ENCODE data around the gene SH3BP5L. TPM values are rescaled to one million over a fixed set of nuclear protein-coding genes. Genes with fewer than 3 reads are reported as not detected.
"Not testable (repeated sequence)": the region's sequence is repeated elsewhere in the genome, so short reads cannot be mapped to it uniquely, and the experiment has no call there.

Gene SH3BP5L
- total RNA-seq, 4 donors from 2014 or later = 2.6 to 29.8 (median 16.4) TPM

DNA sequence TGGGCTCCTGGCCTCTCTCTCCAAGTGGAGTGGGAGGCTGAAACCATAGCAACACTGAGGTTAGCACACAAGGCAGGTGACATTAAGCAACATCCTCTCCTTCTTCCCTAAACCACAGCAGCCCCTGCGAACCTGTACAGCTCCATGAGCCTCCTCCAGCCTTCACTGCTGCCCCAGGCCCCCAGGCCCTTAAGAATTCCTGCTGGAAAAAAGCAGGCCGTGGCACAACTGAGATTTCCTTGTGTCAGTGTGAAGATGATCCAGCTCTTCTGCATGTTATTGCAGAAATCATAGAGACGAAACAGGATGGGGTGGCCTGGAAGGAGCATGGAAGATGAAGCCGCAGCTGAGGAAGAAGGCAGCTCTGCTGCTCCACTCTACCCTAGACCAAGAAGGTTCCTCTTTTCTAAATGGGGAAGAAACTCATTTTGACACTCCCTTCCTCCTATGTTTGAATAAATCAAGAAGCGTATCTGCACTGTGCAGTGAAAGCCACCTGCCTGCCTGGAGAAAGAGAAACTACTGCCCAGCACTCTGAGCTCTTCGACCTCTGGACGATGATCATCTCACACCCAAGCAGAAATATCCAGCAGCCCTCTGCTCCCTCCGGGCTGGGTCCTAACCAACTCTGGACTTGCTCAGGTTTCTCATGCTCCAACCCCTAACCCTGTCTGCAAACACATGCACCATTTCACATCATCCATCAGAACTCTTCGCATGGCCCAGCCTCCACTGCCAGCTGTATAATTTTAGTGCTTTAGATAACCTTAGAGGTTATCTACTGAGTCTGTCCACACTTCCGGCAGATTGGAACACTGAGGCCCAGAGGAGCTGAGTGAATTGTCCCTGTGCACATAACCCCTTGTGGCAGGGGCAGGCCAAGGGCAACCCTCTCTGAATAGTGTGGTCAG lies 20.7 kb downstream of the SH3BP5L start:
- intact Hi-C loops (cut with DNase I; ENCODE audit: low total_unique reads) = no loop called here
- Histone ChIP-seq H3K4me3 (no peak overlapping the region), H3K27ac (no peak overlapping the region), H3K9me3 (no peaks in the 10 kb centered on the region), H3K36me3 (no peaks in the 10 kb centered on the region), H3K27me3 (no peaks in the 10 kb centered on the region), H3K4me1 (no peaks in the 10 kb centered on the region)
- TF ChIP-seq, protein P1, sequence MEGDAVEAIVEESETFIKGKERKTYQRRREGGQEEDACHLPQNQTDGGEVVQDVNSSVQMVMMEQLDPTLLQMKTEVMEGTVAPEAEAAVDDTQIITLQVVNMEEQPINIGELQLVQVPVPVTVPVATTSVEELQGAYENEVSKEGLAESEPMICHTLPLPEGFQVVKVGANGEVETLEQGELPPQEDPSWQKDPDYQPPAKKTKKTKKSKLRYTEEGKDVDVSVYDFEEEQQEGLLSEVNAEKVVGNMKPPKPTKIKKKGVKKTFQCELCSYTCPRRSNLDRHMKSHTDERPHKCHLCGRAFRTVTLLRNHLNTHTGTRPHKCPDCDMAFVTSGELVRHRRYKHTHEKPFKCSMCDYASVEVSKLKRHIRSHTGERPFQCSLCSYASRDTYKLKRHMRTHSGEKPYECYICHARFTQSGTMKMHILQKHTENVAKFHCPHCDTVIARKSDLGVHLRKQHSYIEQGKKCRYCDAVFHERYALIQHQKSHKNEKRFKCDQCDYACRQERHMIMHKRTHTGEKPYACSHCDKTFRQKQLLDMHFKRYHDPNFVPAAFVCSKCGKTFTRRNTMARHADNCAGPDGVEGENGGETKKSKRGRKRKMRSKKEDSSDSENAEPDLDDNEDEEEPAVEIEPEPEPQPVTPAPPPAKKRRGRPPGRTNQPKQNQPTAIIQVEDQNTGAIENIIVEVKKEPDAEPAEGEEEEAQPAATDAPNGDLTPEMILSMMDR (IDR thresholded peaks at IDR 0.05) = no peak
- TF ChIP-seq POLR2A (IDR thresholded peaks at IDR 0.05) = no peak
- no peak for DNase-seq

DNA sequence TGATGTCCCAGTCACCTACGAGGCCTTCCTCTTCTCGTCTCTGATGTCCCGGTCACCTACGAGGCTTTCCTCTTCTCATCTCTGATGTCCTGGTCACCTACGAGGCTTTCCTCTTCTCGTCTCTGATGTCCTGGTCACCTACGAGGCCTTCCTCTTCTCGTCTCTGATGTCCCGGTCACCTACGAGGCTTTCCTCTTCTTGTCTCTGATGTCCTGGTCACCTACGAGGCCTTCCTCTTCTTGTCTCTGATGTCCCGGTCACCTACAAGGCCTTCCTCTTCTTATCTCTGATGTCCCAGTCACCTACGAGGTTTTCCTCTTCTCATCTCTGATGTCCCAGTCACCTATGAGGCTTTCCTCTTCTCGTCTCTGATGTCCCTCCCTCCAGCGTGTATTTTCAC lies 22.2 kb downstream of the SH3BP5L start:
- H3K36me3 ChIP-seq; DNase-seq; intact Hi-C loops (cut with DNase I; ENCODE audit: low total_unique reads); H3K27ac ChIP-seq; H3K4me1 ChIP-seq; H3K9me3 ChIP-seq; H3K27me3 ChIP-seq; H3K4me3 ChIP-seq: not testable (repeated sequence)

DNA sequence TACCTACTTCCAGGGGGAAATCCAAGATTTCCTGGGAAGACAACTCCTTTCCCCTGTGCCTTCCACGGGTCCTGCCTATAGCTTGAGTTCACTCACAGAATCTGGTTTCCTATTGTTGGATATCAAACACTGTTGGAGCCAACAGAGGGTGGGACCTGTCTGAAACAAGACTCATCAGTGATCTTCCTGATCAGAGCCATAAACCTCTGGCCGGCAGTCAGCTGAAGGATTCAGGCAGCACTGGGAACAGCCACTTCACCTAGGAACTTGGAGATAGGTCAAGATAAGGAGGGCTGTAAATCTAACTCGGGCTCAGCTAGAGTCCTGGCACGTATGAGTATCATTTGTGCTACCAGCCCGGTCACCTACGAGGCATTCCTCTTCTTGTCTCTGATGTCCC lies 23.3 kb downstream of the SH3BP5L start:
- TF ChIP-seq, protein P1 (IDR thresholded peaks at IDR 0.05) = no peak
- TF ChIP-seq POLR2A (IDR thresholded peaks at IDR 0.05) = no peak

DNA sequence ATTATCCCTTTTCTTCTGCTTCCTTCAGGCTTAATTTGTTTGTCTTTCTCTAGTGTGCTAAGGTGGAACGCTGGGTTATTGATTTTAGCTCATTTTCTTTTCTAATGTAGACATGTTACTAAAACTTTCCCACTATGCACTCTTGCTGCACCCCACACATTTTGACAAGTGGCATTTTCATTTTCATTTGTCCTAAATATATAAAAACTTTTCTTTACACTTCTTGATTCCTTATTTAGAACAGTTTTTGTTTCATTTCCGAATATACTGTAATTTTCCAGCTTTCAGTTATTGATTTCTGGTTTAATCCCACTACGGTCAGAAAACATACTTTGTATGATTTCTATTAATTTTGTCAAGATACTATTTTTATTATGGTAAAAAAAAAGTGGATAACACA lies 25.3 kb downstream of the SH3BP5L start:
- intact Hi-C loops (cut with DNase I; ENCODE audit: low total_unique reads) = no loop called here
- peaks cover 0 to 4% of the 10 kb centered on the region in 2 donors for H3K9me3 ChIP-seq
- TF ChIP-seq POLR2A (IDR thresholded peaks at IDR 0.05) = no peak
- TF ChIP-seq, protein P1 (IDR thresholded peaks at IDR 0.05) = no peak

More for the DNA sequence above, 23.3 kb downstream of the SH3BP5L start:
- Histone ChIP-seq H3K9me3 (no peaks in the 10 kb centered on the region), H3K36me3 (no peaks in the 10 kb centered on the region), H3K27me3 (no peaks in the 10 kb centered on the region), H3K4me1 (no peaks in the 10 kb centered on the region), H3K4me3 (no peak overlapping the region), H3K27ac (no peak overlapping the region)
- intact Hi-C loops (cut with DNase I; ENCODE audit: low total_unique reads) = no loop called here
- no peak for DNase-seq

DNA sequence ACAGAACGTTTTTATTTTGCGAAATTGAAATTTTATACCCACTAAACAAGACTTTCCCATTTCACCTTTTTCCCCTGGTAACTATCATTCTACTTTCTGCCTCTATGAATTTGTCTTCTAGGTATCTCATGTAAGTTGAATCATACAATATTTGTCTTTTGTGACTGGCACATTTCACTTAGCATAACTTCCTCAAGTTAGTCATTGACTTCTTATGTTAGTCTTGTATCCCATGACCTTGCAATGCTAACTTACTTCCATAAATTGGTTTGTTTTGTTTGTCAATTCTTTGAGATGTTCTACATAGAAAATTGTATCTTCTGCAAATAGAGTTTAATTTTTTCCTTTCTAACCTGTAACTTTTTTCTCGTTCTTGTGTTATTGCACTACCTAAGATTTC lies 26.9 kb downstream of the SH3BP5L start:
- Histone ChIP-seq H3K4me1 (no peaks in the 10 kb centered on the region), H3K4me3 (no peak overlapping the region), H3K27ac (no peak overlapping the region), H3K9me3 (peaks cover 0 to 9% of the 10 kb centered on the region in 2 donors), H3K36me3 (no peaks in the 10 kb centered on the region), H3K27me3 (no peaks in the 10 kb centered on the region)
- intact Hi-C loops (cut with DNase I; ENCODE audit: low total_unique reads) = no loop called here
- no peak for DNase-seq
- no peak for TF ChIP-seq POLR2A (IDR thresholded peaks at IDR 0.05)

More for the DNA sequence above, 25.3 kb downstream of the SH3BP5L start:
- H3K36me3 ChIP-seq = no peaks in the 10 kb centered on the region
- DNase-seq = no peak
- no peak overlapping the region for H3K27ac ChIP-seq
- H3K27me3 ChIP-seq = no peaks in the 10 kb centered on the region
- no peak overlapping the region for H3K4me3 ChIP-seq
- H3K4me1 ChIP-seq = no peaks in the 10 kb centered on the region

DNA sequence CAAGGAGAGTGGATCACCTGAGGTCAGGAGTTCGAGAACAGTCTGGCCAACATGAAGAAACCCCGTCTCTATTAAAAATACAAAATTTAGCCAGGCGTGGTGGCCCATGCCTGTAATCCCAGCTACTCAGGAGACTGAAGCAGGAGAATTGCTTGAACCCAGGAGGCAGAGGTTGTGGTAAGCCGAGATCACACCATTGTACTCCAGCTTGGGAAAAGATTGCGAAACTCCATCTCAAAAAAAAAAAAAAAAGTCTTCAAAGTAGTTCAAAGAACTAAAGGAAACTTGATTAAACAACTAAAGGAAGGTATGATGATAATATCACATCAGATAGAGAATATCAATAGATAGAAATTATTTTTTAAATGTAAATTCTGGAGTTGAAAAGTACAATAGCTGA lies 31.1 kb downstream of the SH3BP5L start:
- H3K4me1 ChIP-seq; H3K9me3 ChIP-seq; H3K27ac ChIP-seq; H3K36me3 ChIP-seq; intact Hi-C loops (cut with DNase I; ENCODE audit: low total_unique reads); H3K27me3 ChIP-seq; H3K4me3 ChIP-seq; DNase-seq: not testable (repeated sequence)
